Stimulated activated CD8-positive, alpha-beta memory T cell treated with anti-CD3 and anti-CD28 coated beads, Interleukin-12 subunit alpha, Interleukin-12 subunit beta, amount 100 ng/mL, for 4 hours (primary cell): ENCODE results near the gene TCP11.

Source experiments
- DNase-seq: peaks from one replicate; pipeline ENCODE4 v3.0.0-alpha.2; 2020; ENCODE audit warnings: low read depth

TCP11 gene

DNA sequence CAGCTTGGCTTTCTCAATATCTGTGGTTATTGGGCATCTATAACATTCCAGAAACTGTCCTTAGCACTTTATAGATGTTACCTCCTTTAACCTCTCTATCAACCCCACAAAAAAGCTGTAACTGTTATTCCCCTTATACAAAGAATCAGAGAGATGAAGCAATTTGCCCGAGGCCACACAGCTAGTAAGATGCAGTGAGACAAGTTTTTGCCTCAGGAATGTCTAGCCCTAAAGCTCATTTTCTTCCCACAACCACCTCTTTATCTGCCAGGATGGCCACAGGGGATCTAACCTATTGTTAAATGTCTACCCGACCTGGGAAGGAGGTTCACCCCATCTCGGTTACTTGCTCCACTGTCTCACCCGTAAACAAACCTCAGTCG lies 31.9 kb upstream of the TCP11 start:
- DNase-seq, result no peak

DNA sequence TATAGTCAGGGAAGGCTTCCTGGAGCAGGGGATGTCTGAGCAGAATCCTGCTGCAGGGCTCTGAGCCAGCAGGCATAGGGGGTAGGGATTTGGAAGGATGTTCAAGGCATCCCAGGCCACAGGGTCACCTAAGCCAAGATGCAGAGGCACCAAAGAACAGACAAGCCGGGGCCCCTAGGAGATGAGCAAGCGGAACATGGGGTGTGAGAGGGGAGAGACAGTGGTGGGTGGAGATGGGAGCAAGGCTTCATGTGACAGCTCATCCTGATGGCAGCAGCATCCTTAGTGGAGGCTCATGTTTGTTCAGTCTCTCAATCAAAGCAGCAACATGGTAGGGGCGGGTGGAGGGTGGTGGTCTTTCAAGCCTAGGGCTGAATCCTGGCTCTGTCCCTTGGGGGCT lies 29.8 kb upstream of the TCP11 start:
- DNase-seq, result no peak

DNA sequence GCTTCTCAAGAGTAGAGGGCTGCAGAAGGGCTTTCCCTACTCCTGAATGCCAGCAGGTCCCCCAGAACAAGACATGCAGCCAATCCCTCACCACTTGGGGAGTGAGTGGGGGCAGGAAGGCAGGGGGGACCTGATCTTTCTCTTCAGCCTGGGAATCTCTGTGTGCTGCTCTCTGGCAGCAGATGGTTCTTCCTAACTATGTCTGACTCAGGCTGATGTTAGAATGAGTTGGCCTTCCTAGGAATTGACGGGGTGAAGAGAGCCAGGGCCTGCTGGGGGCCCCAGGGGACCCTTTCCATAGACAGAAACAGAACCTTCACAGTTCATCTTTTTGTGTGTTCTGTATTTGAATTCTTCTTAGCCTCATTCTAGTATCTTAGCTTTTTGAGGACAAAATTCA lies 29.0 kb upstream of the TCP11 start:
- DNase-seq, result no peak

DNA sequence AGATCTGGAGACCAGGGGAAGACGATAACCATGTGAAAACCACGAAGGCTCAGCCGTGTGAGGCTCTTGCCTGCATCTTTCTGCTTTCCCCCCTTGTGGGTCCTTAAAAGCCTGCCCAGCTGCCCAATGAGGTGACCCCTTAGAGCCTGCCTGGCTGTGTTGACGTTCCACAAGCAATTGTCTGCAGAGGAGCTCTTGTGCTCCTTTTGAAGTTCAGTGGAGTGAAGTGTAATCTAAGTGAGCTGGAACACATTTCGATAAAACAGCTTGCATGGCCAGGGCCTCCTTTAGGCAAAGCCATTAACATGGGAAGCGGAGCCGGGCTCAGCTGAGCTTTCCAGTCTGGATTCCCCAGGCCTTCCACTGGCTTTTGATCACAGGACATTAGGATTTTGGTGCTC lies 27.3 kb upstream of the TCP11 start:
- DNase-seq, result no peak

DNA sequence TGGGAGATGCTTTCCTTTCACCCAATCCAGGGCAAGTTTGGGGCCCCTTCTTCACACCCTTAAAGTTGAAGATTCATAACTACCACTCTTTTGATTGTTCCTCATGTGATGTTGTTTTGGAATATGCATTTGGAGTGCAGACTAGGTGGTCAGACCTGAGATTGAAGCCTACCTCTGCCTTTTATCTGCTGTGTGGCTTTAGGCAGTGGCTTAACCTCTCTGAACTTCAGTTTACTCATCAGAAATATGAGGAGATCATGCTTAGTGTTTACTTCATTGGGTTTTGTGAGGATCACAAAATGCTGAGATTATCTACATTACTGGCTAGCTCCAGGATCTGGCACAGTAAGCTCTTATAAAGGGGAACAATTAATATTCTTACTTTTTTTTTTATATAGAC lies 26.4 kb upstream of the TCP11 start:
- no peak for DNase-seq

DNA sequence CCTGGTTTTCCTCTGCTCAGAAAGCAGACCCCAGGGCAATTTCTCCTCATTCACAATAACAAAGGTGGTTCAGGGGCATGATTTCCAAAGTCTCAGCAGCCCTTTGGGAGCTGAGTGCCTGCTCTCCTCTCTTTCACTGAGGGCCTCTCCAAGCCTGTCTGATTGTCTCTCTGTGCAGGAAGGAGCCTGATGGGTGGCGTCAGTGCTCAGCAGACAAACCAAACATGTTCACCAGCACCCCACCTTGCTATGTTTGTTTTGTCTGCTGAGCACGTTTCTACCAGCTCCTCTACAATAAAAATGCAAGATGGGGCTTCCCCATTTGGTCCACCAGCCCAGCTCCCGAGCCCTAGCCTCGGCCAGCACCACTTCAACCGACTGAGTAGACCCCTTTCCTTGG lies 25.4 kb upstream of the TCP11 start:
- no peak for DNase-seq

DNA sequence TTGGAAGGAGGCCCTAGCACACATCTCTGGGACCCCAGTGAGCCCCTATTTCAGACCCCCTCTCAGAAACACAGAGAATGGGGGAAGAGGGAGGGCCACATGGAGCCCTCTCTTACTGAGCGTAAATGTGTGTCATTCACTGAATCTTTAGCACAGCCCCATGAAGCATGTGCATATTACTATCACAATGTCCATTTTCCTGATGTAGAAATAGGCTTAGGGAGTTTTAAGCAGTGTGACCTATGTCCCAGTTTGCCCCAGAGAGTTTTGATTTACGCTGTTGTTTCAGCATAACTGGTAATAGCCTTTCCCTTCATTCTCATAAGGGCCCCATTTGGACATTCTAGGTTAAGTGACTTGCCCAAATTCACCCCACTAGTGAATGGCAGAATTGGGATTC lies 25.0 kb upstream of the TCP11 start:
- no peak for DNase-seq

DNA sequence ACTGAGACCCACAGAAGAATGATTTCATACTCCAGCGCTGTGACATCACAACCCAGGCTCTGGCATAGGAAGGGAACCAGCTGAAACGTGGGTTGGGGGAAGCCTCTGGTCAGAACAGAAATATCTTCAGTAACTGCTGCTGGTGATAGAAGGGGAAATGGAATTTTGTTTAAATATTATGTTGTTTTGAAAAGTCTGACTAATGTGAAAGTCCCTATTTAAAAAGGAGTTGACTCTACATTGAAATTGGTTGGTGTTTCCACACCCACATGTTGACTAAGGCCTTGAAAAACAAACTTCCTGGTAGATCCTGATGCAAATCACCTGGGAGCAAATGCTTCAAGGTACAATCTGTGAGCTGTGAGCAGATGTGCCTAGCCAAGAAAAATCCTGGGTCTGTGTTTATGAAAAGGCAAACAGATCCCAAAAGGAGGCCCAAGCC lies 24.5 kb upstream of the TCP11 start:
- DNase-seq, result no peak

DNA sequence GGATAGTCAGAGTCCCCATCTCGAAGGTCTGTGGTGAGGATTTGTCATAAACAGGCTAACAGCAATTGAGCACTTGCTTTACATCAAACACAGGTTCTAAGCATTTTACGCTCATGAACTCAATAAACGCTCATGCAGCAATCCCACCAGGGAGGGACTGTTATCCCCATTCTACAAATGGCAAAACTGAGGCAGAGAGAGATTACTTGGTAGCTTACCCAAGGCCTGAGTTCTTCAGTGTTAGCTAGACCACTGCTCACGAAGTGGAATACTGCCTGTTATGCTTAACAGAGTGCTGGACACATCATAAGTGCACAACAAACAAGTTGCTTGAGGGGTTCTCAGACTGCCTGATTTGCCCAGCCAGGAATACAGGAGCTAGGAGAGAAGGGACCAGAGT lies 23.7 kb upstream of the TCP11 start:
- no peak for DNase-seq

DNA sequence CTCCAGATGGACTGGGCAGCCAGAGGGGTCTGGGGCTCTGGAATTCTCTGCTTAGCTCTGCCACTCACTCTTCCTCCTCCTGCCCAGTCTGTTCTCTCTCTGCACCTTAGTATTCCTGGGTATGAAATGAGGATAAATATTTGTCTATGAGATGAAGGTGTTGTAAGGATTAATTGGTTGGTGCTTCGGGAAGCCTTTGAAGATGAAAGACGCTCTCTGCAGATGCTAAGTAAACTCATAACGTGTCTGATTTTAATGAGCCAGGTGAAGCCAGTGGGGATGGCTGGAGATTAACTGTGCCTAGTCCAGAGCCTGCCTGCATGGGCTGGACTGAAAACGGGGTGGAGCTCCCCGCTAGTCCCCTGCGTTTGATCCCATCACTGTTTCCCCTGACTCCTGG lies 23.1 kb upstream of the TCP11 start:
- no peak for DNase-seq

DNA sequence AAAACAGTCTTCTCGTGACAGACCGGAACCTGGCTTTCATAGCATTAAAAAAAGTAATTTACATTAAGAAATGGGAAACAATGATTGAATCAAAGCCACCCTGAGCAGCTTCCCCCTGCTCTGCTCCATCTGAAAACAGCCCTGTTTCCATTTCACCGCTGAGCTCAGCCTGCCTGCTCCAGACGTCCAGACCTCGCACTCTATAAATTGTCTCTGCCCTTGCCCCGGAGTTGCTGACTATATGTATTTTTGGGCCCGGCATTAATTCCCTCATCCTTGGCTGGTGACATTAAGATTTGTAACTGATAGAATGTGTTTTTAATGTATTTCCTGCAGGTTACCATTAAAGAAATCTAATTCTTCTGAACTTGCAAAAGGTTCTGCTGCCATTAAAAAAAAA lies 22.7 kb upstream of the TCP11 start:
- no peak for DNase-seq

DNA sequence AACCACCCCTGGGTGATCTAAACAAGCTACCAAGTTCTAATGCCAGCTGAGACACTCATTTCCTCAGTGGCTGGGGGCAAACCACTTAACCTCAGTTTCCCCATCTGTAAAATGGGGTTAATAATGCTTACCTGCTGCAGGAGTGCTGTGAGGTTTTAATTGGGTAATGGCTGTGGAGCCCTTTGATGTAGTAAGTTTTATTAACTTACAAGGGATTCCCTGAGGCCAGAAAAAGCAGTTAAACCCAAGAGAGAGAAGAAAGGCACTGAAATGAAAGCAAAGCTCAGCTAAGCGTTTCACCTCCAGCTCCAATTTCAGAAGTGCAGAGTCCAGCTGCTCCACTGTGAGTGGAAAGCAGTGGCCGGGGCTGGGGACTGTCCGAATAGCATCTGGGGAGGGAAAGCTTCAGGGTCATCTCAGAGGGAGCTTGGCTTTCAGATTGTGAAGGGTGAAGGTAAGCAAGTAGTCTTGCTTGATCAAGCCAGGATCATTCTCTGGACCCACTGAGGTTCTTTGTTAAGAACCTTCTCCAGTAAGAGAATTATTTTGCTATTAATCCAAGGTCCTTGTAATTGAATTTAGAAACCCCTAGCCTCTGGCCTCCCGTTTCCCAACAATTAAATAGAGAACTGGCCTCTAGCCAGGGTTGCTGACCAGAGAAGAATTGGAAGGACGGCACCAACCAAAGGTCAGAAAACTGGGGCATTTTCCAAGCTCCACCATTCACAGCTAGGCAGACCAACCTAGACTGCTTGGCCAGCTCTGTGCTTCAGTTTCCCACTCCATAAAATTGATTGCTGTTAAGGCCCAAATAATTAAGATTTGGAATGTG lies 20.9 kb upstream of the TCP11 start:
- no peak for DNase-seq

DNA sequence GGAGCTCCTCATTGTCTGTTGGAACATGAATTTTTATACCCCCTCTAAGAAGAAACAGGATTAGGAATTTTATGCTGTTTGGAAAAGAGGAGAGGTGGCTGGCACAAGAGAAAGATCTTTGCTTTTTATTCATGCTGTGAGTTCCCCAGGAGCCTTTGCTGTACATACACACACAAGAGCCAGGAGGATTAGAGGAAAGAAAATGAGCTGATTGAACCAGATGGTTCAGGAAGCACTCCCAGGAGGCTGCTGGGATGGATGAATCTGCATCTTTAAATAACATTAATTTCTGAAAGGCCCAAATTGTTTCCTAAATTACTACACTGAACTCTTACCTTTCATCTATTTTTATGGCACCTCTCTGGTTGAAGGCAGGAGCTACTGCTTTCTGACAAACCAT lies 20.1 kb upstream of the TCP11 start:
- no peak for DNase-seq

DNA sequence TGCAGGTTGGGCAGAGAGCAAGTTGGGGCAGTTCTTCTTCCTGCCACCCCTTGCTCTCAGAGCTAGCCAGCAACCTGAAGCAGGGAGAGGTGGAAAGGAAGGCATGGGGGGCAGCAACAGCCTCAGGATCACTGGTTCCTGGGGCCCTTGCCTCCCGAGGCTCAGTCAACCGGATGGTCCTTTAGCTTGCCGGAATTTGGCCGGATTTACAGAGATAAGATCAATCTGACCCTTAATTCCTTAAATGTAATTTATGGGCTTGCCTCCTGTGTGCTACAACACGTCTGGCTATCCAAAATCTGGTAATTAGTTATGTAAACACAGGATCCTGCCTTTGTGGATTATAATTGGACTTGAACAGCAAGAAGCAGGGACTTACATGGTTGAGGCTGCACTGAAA lies 19.5 kb upstream of the TCP11 start:
- no peak for DNase-seq

DNA sequence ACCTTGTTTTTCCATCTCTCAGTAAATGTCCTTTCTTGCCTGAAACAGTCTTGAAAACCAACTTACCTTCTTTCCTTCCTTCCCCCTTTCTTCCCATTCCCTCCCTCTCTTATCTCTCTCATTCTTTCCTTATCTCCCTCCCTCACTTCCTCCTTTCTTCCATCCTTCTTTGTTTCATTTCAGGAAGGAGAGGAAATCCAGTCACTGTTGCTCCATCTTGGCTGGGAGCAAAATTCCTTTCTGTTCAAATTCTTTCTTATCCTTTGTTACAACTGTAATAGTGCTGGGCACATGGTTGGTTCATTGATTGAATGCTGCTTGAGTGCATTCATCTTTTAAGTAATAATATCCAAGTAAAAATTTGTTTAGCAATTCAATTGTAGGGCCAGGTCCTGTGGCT lies 17.4 kb upstream of the TCP11 start:
- no peak for DNase-seq

DNA sequence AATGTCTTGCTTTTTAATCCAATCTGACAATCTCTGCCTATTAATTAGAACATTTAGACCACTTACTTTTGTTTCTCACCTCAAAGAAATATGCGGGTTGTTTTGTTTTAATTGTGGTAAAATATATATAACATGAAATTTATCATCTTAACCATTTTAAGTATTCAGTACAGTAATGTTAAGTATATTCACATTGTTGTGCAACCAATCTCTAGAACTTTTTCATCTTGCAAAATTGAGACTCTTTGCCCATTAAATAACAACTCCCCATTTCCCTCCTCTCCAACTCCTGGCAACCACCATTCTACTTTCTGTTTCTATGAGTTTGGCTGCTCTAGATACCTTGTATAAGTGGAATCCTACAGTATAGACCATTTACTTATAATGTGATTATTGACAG lies 13.8 kb upstream of the TCP11 start:
- DNase-seq, result no peak

DNA sequence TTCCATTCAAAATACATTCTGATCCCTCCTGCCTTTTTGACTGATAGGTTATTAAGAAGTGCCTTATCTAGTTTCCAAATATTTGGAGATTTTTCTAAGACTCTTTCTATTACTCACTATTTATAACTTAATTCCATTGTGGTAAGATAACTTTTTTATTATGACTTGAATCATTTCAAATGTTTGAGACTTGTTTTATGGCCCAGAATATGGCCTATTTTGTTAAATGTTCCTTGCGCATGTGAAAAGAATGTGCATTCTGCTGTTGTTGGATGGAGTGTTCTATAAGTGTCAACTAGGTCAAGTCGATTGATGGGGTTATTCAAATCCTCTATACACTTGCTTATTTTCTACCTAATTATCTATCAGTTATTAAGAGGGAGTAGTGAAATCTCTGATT lies 13.1 kb upstream of the TCP11 start:
- no peak for DNase-seq

DNA sequence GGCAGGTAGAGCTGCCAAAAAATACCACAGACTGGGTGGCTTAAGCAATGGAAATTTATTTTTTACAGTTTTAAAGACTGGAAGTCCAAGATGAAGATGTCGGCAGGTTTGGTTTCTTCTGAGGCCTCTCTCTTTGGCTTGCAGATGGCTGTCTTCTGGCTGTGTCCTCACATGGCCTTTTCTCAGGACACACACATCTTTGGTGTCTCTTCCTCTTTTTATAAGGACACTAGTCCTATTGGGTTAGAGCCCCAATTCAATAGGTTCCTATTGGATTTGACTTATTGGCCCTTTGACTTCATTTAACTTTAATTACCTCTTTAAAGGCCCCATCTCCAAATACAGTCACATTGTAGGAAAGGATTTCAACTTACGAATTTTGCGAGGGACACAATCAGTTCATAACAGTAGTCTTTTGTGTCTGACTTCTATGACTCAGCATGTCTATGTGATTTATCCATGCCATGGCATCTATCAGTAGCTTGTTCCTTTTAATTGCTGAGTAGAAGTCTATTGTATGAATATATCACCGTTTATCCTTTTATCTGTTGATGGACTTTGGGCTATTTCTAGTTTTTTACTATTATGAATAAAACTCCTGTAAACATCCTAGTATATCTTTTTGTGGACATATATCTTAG lies 11.0 kb upstream of the TCP11 start:
- DNase-seq, result no peak

DNA sequence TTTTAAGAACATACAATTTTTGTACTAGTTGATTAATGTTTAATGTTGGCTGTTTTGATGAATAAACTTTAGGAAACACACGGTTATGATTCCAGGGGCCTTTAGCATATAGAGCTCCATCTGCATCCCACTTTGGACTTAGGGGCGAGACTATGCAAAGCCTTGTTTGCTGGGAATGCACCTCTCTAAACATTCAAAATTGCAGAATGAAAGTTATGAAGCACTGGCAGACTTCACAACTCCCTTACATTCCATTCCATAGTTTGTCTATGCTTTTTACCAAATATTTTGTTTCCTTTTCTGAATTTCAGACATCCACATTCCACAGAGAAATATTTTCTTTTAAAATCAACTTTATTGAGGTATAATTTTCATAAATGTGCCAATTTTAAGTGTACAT lies 10.3 kb upstream of the TCP11 start:
- no peak for DNase-seq

DNA sequence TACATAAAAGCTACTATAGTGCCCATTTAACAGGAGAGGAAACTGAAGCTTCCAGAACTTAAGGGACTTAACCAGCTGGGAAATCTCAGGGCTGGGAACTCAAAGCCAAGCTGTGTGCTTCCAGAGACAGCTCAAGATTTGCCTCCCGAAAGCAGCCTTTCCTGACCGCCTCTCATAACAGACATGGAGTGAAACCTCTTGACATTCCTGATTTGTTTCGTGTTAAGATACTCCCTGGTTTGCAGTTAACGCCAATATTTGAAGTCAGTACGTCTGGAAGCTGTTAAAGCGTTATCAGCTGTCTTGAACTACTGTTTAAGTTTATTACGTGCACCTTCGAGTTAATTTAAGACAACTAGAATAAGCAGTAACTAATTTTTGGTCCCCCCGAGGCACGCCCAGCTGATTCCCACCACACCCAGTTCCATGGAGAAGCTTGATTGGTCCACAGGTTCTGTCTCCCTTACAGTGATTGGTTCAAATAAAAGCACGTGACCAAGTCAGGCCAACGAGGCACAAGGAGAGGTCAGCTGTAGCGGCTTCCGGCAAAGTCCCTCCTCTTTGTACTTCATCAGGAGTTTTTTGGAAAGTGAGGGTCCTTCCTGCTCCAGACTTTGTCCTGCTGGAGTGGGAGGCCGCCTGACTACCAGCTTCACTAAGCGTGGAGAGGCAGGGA lies 8.9 kb upstream of the TCP11 start:
- no peak for DNase-seq

DNA sequence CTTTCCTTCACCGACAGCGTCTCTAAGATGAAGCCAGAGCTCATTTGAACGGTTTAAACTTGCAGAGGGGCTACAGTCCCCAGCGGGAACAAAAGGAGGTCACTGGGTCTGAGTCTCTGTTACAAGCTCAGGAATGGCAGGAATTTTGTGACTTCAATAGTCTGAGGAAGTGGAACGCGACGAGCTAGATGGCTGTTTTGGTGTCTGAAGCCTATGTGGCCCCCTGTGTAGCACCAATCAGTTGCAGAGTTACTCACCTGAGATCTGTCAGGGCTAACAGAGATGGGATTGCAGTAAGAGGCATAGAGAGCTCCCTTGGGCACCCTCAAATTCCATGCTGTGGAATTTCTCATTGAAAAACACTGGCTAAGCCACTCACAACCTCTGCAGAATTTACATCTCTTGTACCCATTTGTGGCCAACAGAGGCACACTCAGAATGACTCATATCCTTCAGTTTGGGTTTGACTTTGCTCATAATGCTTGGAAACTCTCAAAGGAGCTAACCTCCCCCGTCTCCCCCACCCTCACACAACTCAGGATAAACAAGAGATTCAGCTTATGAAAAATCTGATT lies 7.1 kb upstream of the TCP11 start:
- no peak for DNase-seq

DNA sequence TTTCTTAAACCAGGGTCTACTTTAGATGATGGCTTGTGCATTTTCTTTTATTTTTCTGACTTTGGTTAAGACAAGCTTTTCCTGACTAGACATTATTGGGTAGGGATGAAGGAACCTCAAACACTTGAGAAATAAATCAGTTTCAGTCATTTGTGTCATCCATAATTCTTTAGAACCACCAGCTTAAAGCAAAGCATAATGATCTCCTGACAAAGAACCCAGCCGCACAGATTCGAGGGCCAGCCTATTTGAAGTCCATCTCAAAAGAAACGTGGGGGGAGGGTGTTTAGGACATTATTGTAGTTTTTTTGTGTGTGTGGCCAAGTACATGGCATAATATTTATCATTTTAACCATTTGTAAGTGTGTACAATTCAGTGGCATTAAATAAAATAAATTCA lies 6.3 kb upstream of the TCP11 start:
- no peak for DNase-seq

DNA sequence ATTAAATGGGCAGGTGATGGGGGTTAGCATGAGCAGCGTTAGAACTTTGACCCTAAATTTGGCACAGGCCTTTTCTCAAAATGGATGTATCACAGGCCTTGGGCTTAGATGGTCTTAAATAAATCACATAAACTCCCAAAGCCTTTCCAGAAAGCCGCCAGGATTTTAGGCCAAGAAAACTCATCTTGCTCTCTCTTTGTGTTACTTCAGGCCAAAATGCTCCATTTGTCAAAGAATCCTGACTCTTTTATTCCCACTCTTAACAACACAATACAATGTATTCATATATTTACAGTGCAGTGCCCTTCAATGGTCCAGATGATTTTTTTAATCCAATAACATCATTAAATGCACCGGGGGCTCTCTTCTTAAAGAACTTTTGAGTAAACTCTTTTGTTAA lies 5.9 kb upstream of the TCP11 start:
- DNase-seq, result no peak
